Measurements from ENCODE around the gene EFNB2.

DNA sequence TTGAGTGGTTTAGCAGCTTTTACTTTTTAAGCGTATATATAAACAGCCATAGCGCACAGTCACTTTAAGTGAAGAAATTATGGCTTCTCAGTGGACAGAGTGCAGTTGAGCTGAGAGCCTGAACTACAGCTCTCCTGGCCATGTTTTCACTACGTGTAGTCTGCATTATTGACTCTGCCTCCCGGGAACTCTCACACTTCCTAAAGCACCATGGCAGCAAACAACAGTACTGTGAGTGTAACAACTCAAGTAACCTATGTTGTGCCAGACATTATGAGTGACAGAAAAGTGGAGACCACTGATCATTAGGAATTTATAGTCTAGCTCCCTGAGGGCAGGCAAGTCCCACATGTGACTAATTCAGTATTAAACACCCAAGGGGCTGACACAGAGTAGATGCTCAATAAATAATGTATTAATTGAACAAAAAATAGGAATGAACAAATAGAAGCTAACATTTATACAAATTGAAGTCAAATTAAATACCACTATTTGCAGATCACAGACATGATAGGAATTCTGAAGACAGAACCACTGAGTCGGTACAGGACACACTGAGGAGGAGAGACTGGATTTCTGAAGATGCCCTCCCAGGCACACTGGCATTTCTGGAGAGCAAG lies 19.7 kb downstream of the EFNB2 start:
- TF ChIP-seq, protein P1, sequence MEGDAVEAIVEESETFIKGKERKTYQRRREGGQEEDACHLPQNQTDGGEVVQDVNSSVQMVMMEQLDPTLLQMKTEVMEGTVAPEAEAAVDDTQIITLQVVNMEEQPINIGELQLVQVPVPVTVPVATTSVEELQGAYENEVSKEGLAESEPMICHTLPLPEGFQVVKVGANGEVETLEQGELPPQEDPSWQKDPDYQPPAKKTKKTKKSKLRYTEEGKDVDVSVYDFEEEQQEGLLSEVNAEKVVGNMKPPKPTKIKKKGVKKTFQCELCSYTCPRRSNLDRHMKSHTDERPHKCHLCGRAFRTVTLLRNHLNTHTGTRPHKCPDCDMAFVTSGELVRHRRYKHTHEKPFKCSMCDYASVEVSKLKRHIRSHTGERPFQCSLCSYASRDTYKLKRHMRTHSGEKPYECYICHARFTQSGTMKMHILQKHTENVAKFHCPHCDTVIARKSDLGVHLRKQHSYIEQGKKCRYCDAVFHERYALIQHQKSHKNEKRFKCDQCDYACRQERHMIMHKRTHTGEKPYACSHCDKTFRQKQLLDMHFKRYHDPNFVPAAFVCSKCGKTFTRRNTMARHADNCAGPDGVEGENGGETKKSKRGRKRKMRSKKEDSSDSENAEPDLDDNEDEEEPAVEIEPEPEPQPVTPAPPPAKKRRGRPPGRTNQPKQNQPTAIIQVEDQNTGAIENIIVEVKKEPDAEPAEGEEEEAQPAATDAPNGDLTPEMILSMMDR (IDR thresholded peaks at IDR 0.05; ENCODE audit: insufficient read depth, low read length), result no peak
- TF ChIP-seq GABPA (IDR thresholded peaks at IDR 0.05; ENCODE audit: low read depth) (no peak), POLR2AphosphoS5 (IDR thresholded peaks at IDR 0.05; ENCODE audit: low read depth) (no peak)

All from HL-60 (cell line).